Activated CD4-positive, alpha-beta T cell treated with anti-CD3 and anti-CD28 coated beads for 36 hours (primary cell): ENCODE measurements around the gene CDC42BPB. TPM values are rescaled to one million over a fixed set of nuclear protein-coding genes. Genes with fewer than 3 reads are reported as not detected.
"Not testable (repeated sequence)": the region's sequence is repeated elsewhere in the genome, so short reads cannot be mapped to it uniquely, and the experiment has no call there.

Source experiments
- ATAC-seq: fragments of 200-7000 bp; cut with Tn5 transposase; one replicate; pipeline ENCODE4 v1.10.0; 2021; ENCODE audit warnings: mild to moderate bottlenecking, moderate library complexity
- CTCF ChIA-PET: fragments of 350-600 bp; sonication (Branson Sonifier 250); formaldehyde crosslinking; loops from one replicate; lab custom pipeline; 2021; ENCODE audit warnings: antibody characterized with exemption; lab: Charles Lee
- POLR2A ChIA-PET: fragments of 350-600 bp; sonication (Branson Sonifier 250); formaldehyde crosslinking; loops from one replicate; lab custom pipeline; 2021; ENCODE audit warnings: antibody characterized with exemption, inconsistent platforms; lab: Charles Lee
- DNase-seq: peaks from one replicate; pipeline ENCODE4 v3.0.0-alpha.2; 2020
- H3K27ac Mint-ChIP-seq: one replicate; pipeline ENCODE4 v1.8.0; 2021; ENCODE audit warnings: mixed read lengths
- H3K27me3 Mint-ChIP-seq: one replicate; pipeline ENCODE4 v1.8.0; 2021; ENCODE audit warnings: mixed read lengths
- H3K36me3 Mint-ChIP-seq: one replicate; pipeline ENCODE4 v1.8.0; 2021; ENCODE audit warnings: low read depth, mixed read lengths
- H3K4me1 Mint-ChIP-seq: one replicate; pipeline ENCODE4 v1.8.0; 2021; ENCODE audit warnings: mixed read lengths
- H3K4me3 Mint-ChIP-seq: one replicate; pipeline ENCODE4 v1.8.0; 2021; ENCODE audit warnings: mild to moderate bottlenecking, moderate library complexity, mixed read lengths
- H3K9me3 Mint-ChIP-seq: one replicate; pipeline ENCODE4 v1.8.0; 2021; ENCODE audit warnings: low read depth, mixed read lengths
- intact Hi-C, 2 experiments: fragments of 100-400 bp; cut with DNase I in 1 of 2; cut with micrococcal nuclease in 1 of 2; formaldehyde crosslinking; loops; one replicate each; pipeline versions ENCODE4 v1.14.2 to v1.15.1; 2022 to 2024; cut with DNase I, micrococcal nuclease
- total RNA-seq, 2 experiments: library from RNA; stranded (reverse); gene quantifications; one replicate each; pipeline ENCODE4 v1.2.3, GENCODE V29; 2021

Gene CDC42BPB
- total RNA-seq, 2 experiments from 2014 or later: 4.0 to 4.4 TPM

DNA sequence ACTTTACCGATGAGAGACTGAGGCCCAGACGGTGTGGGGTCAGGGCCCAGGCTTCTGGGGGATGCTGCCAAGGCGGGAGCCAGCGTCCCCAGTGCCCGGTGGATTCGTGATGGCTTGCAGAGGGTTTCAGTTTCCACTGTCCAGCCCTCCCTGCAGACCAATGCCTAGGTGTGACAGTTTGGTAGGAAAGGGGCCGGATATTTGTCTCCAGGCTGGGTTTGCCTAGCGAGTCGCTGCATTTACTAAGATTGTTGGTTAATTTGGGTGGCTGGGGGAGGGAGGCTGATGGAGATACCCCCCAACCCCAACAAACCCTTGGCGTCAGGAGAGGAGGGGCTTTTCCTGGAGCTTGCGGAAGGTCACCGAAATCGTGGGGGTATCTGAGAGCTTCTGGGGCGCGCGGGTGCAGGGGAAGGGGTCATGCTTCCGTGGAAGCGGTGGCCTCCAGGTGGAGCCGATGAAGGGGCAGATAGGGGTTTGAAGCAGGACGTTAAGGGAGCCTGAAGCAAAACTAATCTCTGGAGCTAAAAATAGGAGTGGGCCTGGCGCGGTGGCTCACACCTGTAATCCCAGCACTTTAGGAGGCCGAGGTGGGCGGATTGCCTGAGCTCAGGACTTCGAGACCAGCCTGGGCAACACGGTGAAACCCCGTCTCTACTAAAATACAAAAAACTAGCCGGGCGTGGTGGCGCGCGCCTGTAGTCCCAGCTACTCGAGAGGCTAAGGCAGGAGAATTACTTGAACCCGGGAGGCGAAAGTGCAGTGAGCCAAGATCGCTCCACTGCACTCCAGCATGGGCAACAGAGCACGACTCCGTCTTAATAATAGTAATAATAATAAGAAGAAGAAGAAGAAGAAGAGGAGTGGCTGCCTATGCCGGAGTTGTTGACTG is 1.1 kb upstream of the CDC42BPB start:
- no peak overlapping the region for H3K27ac Mint-ChIP-seq
- ATAC-seq: no peak
- intact Hi-C loops: no loop called here
- H3K4me1 Mint-ChIP-seq: peaks cover 9% of the 10 kb centered on the region
- no peaks in the 10 kb centered on the region for H3K9me3 Mint-ChIP-seq
- H3K4me3 Mint-ChIP-seq: peak overlapping the region; percentile 26
- peaks cover 17% of the 10 kb centered on the region for H3K27me3 Mint-ChIP-seq
- CTCF ChIA-PET: no interaction called here
- H3K36me3 Mint-ChIP-seq: no peaks in the 10 kb centered on the region
- no peak for DNase-seq
- POLR2A ChIA-PET: no interaction called here

DNA sequence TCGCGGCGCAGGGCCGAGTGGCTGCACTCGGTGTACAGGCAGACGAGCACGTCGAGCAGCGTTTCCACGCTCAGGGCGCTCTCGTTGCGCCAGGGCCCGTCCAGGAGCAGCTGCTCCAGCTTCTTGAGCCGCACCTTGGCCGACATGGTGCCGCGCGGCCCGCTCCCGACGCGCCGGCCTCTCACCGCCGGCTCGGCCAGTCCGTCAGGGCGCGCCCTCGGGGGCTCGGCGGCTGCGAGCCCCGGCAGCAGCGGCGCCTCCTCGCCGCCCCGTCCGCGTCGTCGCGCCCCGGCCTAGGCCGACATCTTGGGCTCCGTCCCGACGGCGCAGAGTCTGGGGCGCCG is 349 bp downstream of the CDC42BPB start:
- ATAC-seq (peak; percentile 23), DNase-seq (peak; percentile 34)
- intact Hi-C loops: loop anchor here in 1 of 2 experiments (1.0 kb wide), 2 partner anchors 18 to 465 kb away; partner anchors contain the start of gene RCOR1
- H3K9me3 Mint-ChIP-seq: no peaks in the 10 kb centered on the region
- no peaks in the 10 kb centered on the region for H3K36me3 Mint-ChIP-seq
- no peak overlapping the region for H3K4me3 Mint-ChIP-seq
- no peak overlapping the region for H3K27ac Mint-ChIP-seq
- H3K4me1 Mint-ChIP-seq: peaks cover 9% of the 10 kb centered on the region
- POLR2A ChIA-PET: interaction anchor here (0.6 kb wide), 2 partner anchors 10 to 21 kb away, joined by 3 to 4 read pairs; no protein-coding TSS in a partner anchor
- peaks cover 17% of the 10 kb centered on the region for H3K27me3 Mint-ChIP-seq
- CTCF ChIA-PET: interaction anchor here (0.9 kb wide), 1 partner anchor 8 kb away, joined by 3 read pairs; no protein-coding TSS in a partner anchor

DNA sequence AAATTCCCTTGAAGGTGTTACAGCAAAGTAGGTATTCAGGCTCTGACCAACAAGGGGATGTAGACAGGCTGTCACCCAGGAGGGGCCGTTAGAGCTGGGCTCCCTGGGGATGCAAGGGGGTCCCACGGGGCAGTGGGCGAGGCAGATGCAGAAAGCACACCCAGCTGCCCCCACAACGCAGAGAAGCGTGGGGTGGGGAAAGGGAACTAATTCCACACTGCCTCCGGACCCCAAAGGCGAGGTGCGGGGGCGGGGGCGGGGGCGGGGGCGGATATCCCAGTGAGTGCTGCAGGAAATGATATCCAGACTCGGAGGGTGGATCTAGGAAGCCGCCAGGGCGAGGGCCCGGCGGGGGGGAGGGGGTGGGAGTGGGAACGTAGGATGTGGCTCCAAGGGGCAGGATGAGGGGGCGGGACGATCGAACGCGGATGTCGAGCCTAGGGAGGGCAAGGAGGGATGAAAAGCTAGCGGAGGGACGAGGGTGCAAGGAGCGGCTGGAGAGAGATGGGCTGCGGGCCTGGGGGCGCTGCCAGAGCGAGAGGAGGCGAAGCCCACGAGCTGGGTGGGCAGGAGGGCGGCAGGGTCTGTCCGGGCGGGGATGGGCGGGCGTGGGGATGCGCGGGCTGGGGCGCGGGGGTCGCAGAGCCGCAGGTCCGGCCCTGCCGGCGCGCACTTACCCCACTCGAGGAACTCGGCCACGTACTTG is 874 bp downstream of the CDC42BPB start:
- no peaks in the 10 kb centered on the region for H3K9me3 Mint-ChIP-seq
- no peak for ATAC-seq
- H3K36me3 Mint-ChIP-seq: no peaks in the 10 kb centered on the region
- intact Hi-C loops: loop anchor here in 1 of 2 experiments (1.0 kb wide), 2 partner anchors 19 to 464 kb away; partner anchors contain the start of gene RCOR1
- H3K4me3 Mint-ChIP-seq: peak overlapping the region; percentile 66
- ChIA-PET CTCF (interaction anchor here (0.9 kb wide), 1 partner anchor 9 kb away, joined by 3 read pairs; no protein-coding TSS in a partner anchor), POLR2A (interaction anchor here (0.6 kb wide), 1 partner anchor 21 kb away, joined by 3 read pairs; no protein-coding TSS in a partner anchor)
- peaks cover 17% of the 10 kb centered on the region for H3K27me3 Mint-ChIP-seq
- H3K4me1 Mint-ChIP-seq: peaks cover 9% of the 10 kb centered on the region
- no peak for DNase-seq
- no peak overlapping the region for H3K27ac Mint-ChIP-seq

DNA sequence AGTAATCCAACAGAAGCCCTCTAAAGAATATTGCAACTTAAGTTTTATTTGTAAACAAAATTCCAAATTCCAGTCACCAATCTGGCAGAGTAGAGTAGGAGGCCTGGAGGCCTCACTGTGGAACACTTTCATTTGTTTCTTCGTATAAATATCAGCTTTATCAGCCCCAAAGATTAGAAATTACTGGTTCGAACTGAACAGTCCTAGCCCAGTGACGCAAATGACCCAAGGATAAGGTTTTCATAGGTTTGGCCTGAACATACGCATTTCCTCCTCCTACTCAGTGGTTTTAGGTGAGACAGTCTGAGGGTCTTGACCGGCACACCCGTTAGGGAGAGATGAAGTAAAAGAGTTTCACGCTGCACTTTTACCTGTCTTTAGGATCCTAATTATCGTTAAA is 1.7 kb downstream of the CDC42BPB start:
- intact Hi-C loops: no loop called here
- POLR2A ChIA-PET: interaction anchor here (0.6 kb wide), 1 partner anchor 19 kb away, joined by 3 read pairs; no protein-coding TSS in a partner anchor
- peak overlapping the region; percentile 66 for H3K4me3 Mint-ChIP-seq
- no peaks in the 10 kb centered on the region for H3K9me3 Mint-ChIP-seq
- H3K27me3 Mint-ChIP-seq: peaks cover 17% of the 10 kb centered on the region
- no peak for DNase-seq
- no peak for ATAC-seq
- H3K36me3 Mint-ChIP-seq: no peaks in the 10 kb centered on the region
- no peak overlapping the region for H3K27ac Mint-ChIP-seq
- H3K4me1 Mint-ChIP-seq: peaks cover 9% of the 10 kb centered on the region
- CTCF ChIA-PET: no interaction called here

DNA sequence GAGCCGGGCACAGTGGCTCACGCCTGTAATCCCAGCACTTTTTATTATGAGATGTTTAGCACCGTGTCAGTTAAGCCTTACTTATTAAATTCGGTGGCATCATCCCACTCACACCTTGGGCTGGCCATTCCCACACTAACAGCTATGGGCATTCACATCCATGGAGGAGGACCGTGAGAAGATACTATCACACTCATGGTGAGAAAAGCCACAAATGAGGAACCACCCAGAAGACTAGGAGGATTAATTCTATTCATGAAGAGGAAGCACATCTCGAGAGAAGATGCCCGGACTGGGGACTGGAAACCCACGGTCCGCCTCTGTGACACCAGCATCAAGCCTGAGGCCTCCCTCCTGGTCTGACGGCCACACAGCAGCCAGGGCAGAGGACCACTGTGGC is 4.9 kb downstream of the CDC42BPB start:
- H3K36me3 Mint-ChIP-seq: no peaks in the 10 kb centered on the region
- DNase-seq: no peak
- no peaks in the 10 kb centered on the region for H3K9me3 Mint-ChIP-seq
- CTCF ChIA-PET: no interaction called here
- no peak for ATAC-seq
- peaks cover 5% of the 10 kb centered on the region for H3K4me1 Mint-ChIP-seq
- intact Hi-C loops: no loop called here
- H3K4me3 Mint-ChIP-seq: no peak overlapping the region
- POLR2A ChIA-PET: no interaction called here
- H3K27me3 Mint-ChIP-seq: peaks cover 8% of the 10 kb centered on the region
- H3K27ac Mint-ChIP-seq: no peak overlapping the region

DNA sequence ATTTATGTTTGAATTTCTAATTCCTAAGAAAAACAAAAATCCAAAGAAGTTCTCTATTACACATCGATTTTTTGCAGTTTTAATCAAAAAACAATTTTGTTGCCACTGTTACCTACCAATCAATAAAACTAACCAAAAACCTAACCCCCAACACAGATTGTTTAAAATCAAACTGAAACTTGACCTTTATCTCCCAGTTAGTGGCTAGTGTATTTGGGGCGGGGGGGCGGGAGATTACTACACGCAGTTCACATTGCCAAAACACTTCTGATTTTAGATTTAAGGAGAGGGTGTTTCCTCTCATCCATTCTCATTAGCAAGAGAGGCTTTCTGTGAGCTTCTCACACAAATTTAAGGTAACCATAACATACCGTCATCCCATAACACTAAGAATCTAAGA is 6.4 kb downstream of the CDC42BPB start:
- Mint-ChIP-seq H3K4me1 (peaks cover 4% of the 10 kb centered on the region), H3K9me3 (no peaks in the 10 kb centered on the region), H3K4me3 (no peak overlapping the region), H3K27me3 (peaks cover 6% of the 10 kb centered on the region), H3K36me3 (no peaks in the 10 kb centered on the region), H3K27ac (no peak overlapping the region)
- ATAC-seq (no peak), DNase-seq (no peak)
- intact Hi-C loops: no loop called here
- ChIA-PET POLR2A (no interaction called here), CTCF (no interaction called here)

DNA sequence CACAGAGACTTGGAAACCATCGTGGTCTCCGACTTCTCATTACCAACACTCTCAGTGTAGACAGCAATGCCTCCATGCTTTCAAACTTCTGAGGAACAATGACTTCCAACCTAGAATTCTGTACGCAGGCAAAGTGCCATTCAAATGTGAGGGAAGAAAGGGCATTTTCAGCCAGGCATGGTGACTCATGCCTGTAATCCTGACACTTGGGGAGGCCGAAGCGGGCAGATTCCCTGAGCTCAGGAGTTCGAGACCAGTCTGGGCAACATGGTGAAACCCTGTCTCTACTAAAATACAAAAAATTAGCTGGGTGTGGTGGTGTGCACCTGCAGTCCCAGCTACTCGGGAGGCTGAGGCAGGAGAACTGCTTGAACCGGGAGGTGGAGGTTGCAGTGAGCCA is 9.9 kb downstream of the CDC42BPB start:
- ATAC-seq, H3K27me3 Mint-ChIP-seq, DNase-seq, H3K4me1 Mint-ChIP-seq, H3K9me3 Mint-ChIP-seq, H3K4me3 Mint-ChIP-seq, intact Hi-C loops, H3K27ac Mint-ChIP-seq, H3K36me3 Mint-ChIP-seq: not testable (repeated sequence)
- ChIA-PET POLR2A (interaction anchor here (0.7 kb wide), 1 partner anchor 685 kb away, joined by 3 read pairs; no protein-coding TSS in a partner anchor), CTCF (interaction anchor here (0.7 kb wide), 1 partner anchor 824 kb away, joined by 3 read pairs; no protein-coding TSS in a partner anchor)

DNA sequence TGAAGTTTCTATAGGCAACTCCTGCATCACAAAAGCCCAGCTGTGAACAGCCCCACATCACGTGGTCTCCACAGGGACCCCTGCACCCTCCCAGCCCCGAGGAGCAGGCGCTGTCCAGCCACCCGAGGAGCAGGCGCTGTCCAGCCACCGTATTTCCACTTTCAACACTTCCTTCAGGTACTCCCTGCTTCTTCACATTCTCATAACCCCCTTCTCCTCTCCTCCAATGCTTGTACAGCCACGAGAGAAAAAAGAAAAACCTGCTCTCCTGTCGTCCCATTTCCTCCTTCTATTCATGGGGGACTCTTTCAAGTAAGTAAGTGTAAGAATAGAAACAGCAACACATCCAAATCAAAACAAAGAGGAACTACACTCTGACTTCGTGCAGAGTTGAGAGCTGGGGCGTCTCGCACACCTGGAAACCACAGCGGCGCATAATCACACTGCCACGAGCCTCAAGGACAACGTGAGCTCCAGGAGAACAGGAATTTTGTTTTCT is 11.9 kb downstream of the CDC42BPB start:
- intact Hi-C loops: no loop called here
- Mint-ChIP-seq H3K27ac (no peak overlapping the region), H3K27me3 (peaks cover 9% of the 10 kb centered on the region), H3K4me3 (no peak overlapping the region), H3K9me3 (peaks cover 5% of the 10 kb centered on the region), H3K4me1 (peaks cover 6% of the 10 kb centered on the region), H3K36me3 (peaks cover 7% of the 10 kb centered on the region)
- POLR2A ChIA-PET: no interaction called here
- CTCF ChIA-PET: no interaction called here
- DNase-seq (no peak), ATAC-seq (no peak)

DNA sequence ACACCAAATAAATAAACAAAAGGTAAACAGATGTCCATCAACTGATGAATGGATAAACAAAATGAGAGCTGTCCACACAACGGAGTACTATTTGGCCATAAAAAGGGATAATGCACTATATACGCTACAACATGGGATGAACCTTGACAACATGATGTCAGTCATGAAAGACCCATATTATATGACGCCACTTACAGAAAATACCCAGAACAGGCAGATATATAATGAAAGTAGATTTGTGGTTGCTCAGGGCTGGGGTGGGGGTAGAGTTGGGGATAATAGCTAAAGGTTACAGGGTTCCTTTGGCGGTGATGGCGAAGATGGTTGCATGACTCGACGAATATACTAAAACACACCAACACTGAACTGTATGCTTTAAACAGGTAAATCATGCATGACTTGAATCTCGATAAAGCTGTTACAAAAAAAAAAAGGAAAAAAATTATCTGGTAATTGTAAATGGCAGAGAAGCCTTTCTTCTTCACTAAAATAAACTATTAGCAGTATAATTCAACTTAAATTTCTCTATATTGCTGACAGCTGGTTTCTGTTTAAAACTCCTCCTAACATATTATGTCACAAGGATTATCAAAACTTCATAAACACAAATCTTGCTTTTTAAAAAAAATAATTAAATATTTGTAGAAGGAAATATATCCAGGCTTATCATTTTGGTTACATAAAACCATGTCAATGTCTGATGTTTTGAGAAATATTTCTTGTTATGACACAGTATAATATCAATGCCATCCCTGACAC is 13.9 kb downstream of the CDC42BPB start:
- H3K27ac Mint-ChIP-seq: no peak overlapping the region
- H3K36me3 Mint-ChIP-seq: peaks cover 7% of the 10 kb centered on the region
- CTCF ChIA-PET: interaction anchor here (0.6 to 1.0 kb wide), 4 partner anchors 12 to 705 kb away, joined by 3 read pairs; no protein-coding TSS in a partner anchor

DNA sequence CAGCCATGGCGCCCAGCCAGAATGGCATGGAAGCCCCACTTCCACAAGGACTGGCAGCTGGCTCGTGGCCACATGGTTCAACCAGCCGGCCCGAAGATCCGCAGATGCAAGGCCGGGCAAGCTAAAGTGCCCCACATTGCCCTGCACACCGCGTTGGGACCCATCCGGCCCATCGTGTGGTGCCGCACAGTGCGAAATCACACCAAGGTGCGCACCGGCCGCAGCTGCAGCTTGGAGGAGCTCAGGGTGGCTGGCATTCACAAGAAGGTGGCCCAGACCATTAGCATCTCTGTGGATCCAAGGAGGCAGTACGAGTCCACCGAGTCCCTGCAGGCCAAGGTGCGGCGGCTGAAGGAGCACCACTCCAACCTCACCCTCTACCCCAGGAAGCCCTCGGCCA is 15.9 kb downstream of the CDC42BPB start:
- peaks cover 7% of the 10 kb centered on the region for H3K36me3 Mint-ChIP-seq
- no peak overlapping the region for H3K27ac Mint-ChIP-seq
- CTCF ChIA-PET: no interaction called here
- DNase-seq (no peak), ATAC-seq (no peak)
- peaks cover 6% of the 10 kb centered on the region for H3K4me1 Mint-ChIP-seq
- H3K27me3 Mint-ChIP-seq: peaks cover 9% of the 10 kb centered on the region
- intact Hi-C loops: no loop called here
- H3K4me3 Mint-ChIP-seq: no peak overlapping the region
- peaks cover 5% of the 10 kb centered on the region for H3K9me3 Mint-ChIP-seq
- POLR2A ChIA-PET: no interaction called here

More for the DNA sequence above, 13.9 kb downstream of the CDC42BPB start:
- no peak for DNase-seq
- Mint-ChIP-seq H3K9me3 (peaks cover 5% of the 10 kb centered on the region), H3K27me3 (peaks cover 9% of the 10 kb centered on the region), H3K4me1 (peaks cover 6% of the 10 kb centered on the region), H3K4me3 (no peak overlapping the region)
- POLR2A ChIA-PET: interaction anchor here (0.7 kb wide), 2 partner anchors 17 to 937 kb away, joined by 3 to 4 read pairs; no protein-coding TSS in a partner anchor
- intact Hi-C loops: no loop called here
- no peak for ATAC-seq
